ENCODE results near the gene NLGN1. TPM values are rescaled to one million over a fixed set of nuclear protein-coding genes. Genes with fewer than 3 reads are reported as not detected.

NLGN1 gene
- total RNA-seq, 4 donors from 2014 or later, result 21.6 to 50.7 (median 30.4) TPM

- no peak for DNase-seq (ENCODE audit: low spot score in 2 of 2)
- no peak for TF ChIP-seq POLR2A (IDR thresholded peaks at IDR 0.05)
- no peak for TF ChIP-seq EP300 (IDR thresholded peaks at IDR 0.05)
- no peak for TF ChIP-seq CTCF (IDR thresholded peaks at IDR 0.05)
- no peaks in the 10 kb centered on the region for H3K9me3 ChIP-seq
- no peaks in the 10 kb centered on the region for H3K36me3 ChIP-seq
- H3K27ac ChIP-seq, result no peak overlapping the region
- no peaks in the 10 kb centered on the region for H3K27me3 ChIP-seq
- no peak overlapping the region for H3K4me3 ChIP-seq
- H3K4me1 ChIP-seq, result peaks cover 0 to 14% (median 5%) of the 10 kb centered on the region in 4 donors
Measured at GRCh38 chr3:173410436-173410835, 12.9 kb downstream of the NLGN1 start.

- H3K9me3 ChIP-seq, result no peaks in the 10 kb centered on the region
- no peak for DNase-seq (ENCODE audit: low spot score in 2 of 2)
- TF ChIP-seq EP300 (IDR thresholded peaks at IDR 0.05), result no peak
- TF ChIP-seq CTCF (IDR thresholded peaks at IDR 0.05), result no peak
- TF ChIP-seq POLR2A (IDR thresholded peaks at IDR 0.05), result no peak
- 52 to 83% methylated on average over 1 of the region's 1 CpG for WGBS, 2 donors
- H3K27ac ChIP-seq, result no peak overlapping the region
- H3K4me1 ChIP-seq, result peaks cover 0 to 14% (median 5%) of the 10 kb centered on the region in 4 donors
- H3K4me3 ChIP-seq, result no peak overlapping the region
- H3K27me3 ChIP-seq, result no peaks in the 10 kb centered on the region
- no peaks in the 10 kb centered on the region for H3K36me3 ChIP-seq
Measured at GRCh38 chr3:173410849-173411248, 13.3 kb downstream of the NLGN1 start.

- peak overlapping the region in 1 of 4 donors; percentile 17 for H3K4me3 ChIP-seq
- no peaks in the 10 kb centered on the region for H3K36me3 ChIP-seq
- 38 to 45% methylated on average over 5 of the region's 5 CpGs for WGBS, 2 donors
Measured at GRCh38 chr3:173411375-173411973, 13.9 kb downstream of the NLGN1 start.

GRCh38 chr3:173416070-173416469 is 18.5 kb downstream of the NLGN1 start:
- TF ChIP-seq POLR2A (IDR thresholded peaks at IDR 0.05), result no peak
- TF ChIP-seq CTCF (IDR thresholded peaks at IDR 0.05), result no peak
- Histone ChIP-seq H3K4me1 (peaks cover 0 to 13% (median 1%) of the 10 kb centered on the region in 4 donors), H3K36me3 (no peaks in the 10 kb centered on the region), H3K27ac (no peak overlapping the region), H3K9me3 (no peaks in the 10 kb centered on the region), H3K27me3 (no peaks in the 10 kb centered on the region), H3K4me3 (no peak overlapping the region)
- no peak for DNase-seq (ENCODE audit: low spot score in 2 of 2)
- WGBS, 2 donors, result 74 to 83% methylated on average over 1 of the region's 1 CpG

More at GRCh38 chr3:173411375-173411973, 13.9 kb downstream of the NLGN1 start:
- peak in 1 of 2 donors; percentile 25 for DNase-seq (ENCODE audit: low spot score in 2 of 2)
- no peaks in the 10 kb centered on the region for H3K27me3 ChIP-seq
- no peaks in the 10 kb centered on the region for H3K9me3 ChIP-seq
- no peak overlapping the region for H3K27ac ChIP-seq
- TF ChIP-seq CTCF (IDR thresholded peaks at IDR 0.05), result peak in 4 of 5 experiments; percentile 40 to 57 (median 46)
- no peak for TF ChIP-seq EP300 (IDR thresholded peaks at IDR 0.05)
- no peak for TF ChIP-seq POLR2A (IDR thresholded peaks at IDR 0.05)
- H3K4me1 ChIP-seq, result peaks cover 0 to 14% (median 5%) of the 10 kb centered on the region in 4 donors

- H3K4me1 ChIP-seq, result no peaks in the 10 kb centered on the region
- no peak overlapping the region for H3K27ac ChIP-seq
- no peaks in the 10 kb centered on the region for H3K27me3 ChIP-seq
- TF ChIP-seq POLR2A (IDR thresholded peaks at IDR 0.05) (no peak), CTCF (IDR thresholded peaks at IDR 0.05) (no peak), EP300 (IDR thresholded peaks at IDR 0.05) (no peak)
- no peaks in the 10 kb centered on the region for H3K36me3 ChIP-seq
- H3K9me3 ChIP-seq, result peaks cover 0 to 52% (median 4%) of the 10 kb centered on the region in 4 donors
- no peak overlapping the region for H3K4me3 ChIP-seq
- 92 to 93% methylated on average over 5 of the region's 5 CpGs for WGBS, 2 donors
- DNase-seq (ENCODE audit: low spot score in 2 of 2), result no peak
Measured at GRCh38 chr3:173429076-173429475, 31.5 kb downstream of the NLGN1 start.
